Osteoblast (primary cell): ENCODE data around the gene SMG5. TPM values are rescaled to one million over a fixed set of nuclear protein-coding genes. Genes with fewer than 3 reads are reported as not detected.
A peak's percentile ranks its signal among the peaks of the same experiment; 100 is the strongest.

Experiments
- DNase-seq: peaks from one replicate; pipeline ENCODE4 v3.0.0; 2011; ENCODE audit warnings: low spot score, mixed read lengths; ENCODE audit not compliant: insufficient read length; ENCODE audit errors: missing footprints
- H2AFZ ChIP-seq: 2 replicates; pipeline ENCODE4 v1.6.0; 2011; ENCODE audit warnings: mild to moderate bottlenecking, low read length
- H3K27ac ChIP-seq: 2 replicates; pipeline ENCODE4 v1.5.1; 2011; ENCODE audit warnings: mild to moderate bottlenecking, low read depth, low read length, moderate library complexity
- H3K27me3 ChIP-seq: 2 replicates; pipeline ENCODE4 v1.6.0; 2012; ENCODE audit warnings: mild to moderate bottlenecking, control low read depth, inconsistent platforms, low read length, moderate library complexity; ENCODE audit not compliant: insufficient read depth
- H3K36me3 ChIP-seq: 2 replicates; pipeline ENCODE4 v1.5.1; 2011; ENCODE audit warnings: mild to moderate bottlenecking, low read length, control low read depth, moderate library complexity; ENCODE audit not compliant: insufficient read depth
- H3K4me1 ChIP-seq: 2 replicates; pipeline ENCODE4 v1.5.1; 2011; ENCODE audit warnings: mild to moderate bottlenecking, low read length, control low read depth, moderate library complexity; ENCODE audit not compliant: insufficient read depth
- H3K4me2 ChIP-seq: 2 replicates; pipeline ENCODE4 v1.6.0; 2011; ENCODE audit warnings: mild to moderate bottlenecking, low read length; ENCODE audit not compliant: insufficient read depth
- H3K4me3 ChIP-seq: fragments of 200-600 bp; sonication (generic); 3 replicates; pipeline ENCODE4 v1.5.1; 2012; ENCODE audit warnings: mild to moderate bottlenecking, low read length, inconsistent platforms; ENCODE audit not compliant: insufficient read depth
- H3K79me2 ChIP-seq: 2 replicates; pipeline ENCODE4 v1.6.0; 2012; ENCODE audit warnings: mild to moderate bottlenecking, low read length, control low read depth, inconsistent platforms; ENCODE audit not compliant: insufficient read depth
- H3K9me3 ChIP-seq: 2 replicates; pipeline ENCODE4 v1.5.1; 2011; ENCODE audit warnings: low read depth, low read length, control low read depth
- H4K20me1 ChIP-seq: 2 replicates; pipeline ENCODE4 v1.6.0; 2012; ENCODE audit warnings: mild to moderate bottlenecking, low read length, control low read depth; ENCODE audit not compliant: insufficient read depth
- total RNA-seq: library from RNA; depleted of rRNA; stranded (reverse); fragments of >200 nt; gene quantifications from 2 replicates; pipeline ENCODE4 v1.2.3, GENCODE V29; 2012
- TF ChIP-seq, protein P1 (sequence below): IDR thresholded peaks from 2 replicates; pipeline ENCODE4 v1.5.1; 2011; ENCODE audit warnings: mild to moderate bottlenecking, low read depth, low read length, moderate library complexity; ENCODE audit errors: extremely low read depth

Gene SMG5
- total RNA-seq, 1 donor: 50.7 TPM

DNA sequence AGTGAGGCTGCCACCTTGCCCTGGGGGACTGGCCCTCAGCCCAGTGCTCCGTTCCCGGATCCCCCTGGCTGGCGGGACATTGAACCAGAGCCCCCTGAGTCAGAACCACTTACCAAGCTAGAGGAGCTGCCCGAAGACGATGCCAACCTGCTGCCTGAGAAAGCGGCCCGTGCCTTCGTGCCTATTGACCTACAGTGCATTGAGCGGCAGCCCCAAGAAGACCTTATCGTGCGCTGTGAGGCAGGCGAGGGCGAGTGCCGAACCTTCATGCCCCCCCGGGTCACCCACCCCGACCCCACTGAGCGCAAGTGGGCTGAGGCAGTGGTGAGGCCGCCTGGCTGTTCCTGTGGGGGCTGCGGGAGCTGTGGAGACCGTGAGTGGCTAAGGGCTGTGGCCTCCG, 2.8 kb upstream of the SMG5 start:
- H3K36me3 ChIP-seq: peaks cover 11% of the 10 kb centered on the region
- peaks cover 23% of the 10 kb centered on the region for H3K79me2 ChIP-seq
- no peak overlapping the region for H2AFZ ChIP-seq
- no peaks in the 10 kb centered on the region for H3K9me3 ChIP-seq
- H3K27ac ChIP-seq: no peak overlapping the region
- H3K27me3 ChIP-seq: no peaks in the 10 kb centered on the region
- H4K20me1 ChIP-seq: peaks cover 17% of the 10 kb centered on the region
- DNase-seq: no peak
- H3K4me1 ChIP-seq: peaks cover 31% of the 10 kb centered on the region
- TF ChIP-seq, protein P1, sequence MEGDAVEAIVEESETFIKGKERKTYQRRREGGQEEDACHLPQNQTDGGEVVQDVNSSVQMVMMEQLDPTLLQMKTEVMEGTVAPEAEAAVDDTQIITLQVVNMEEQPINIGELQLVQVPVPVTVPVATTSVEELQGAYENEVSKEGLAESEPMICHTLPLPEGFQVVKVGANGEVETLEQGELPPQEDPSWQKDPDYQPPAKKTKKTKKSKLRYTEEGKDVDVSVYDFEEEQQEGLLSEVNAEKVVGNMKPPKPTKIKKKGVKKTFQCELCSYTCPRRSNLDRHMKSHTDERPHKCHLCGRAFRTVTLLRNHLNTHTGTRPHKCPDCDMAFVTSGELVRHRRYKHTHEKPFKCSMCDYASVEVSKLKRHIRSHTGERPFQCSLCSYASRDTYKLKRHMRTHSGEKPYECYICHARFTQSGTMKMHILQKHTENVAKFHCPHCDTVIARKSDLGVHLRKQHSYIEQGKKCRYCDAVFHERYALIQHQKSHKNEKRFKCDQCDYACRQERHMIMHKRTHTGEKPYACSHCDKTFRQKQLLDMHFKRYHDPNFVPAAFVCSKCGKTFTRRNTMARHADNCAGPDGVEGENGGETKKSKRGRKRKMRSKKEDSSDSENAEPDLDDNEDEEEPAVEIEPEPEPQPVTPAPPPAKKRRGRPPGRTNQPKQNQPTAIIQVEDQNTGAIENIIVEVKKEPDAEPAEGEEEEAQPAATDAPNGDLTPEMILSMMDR: no peak
- no peak overlapping the region for H3K4me2 ChIP-seq
- H3K4me3 ChIP-seq: no peak overlapping the region

- Histone ChIP-seq H3K27ac (peak overlapping the region; percentile 34), H2AFZ (no peak overlapping the region)
These were observed 2.1 kb upstream of the SMG5 start for GRCh38 chr1:156284757-156285156.

DNA sequence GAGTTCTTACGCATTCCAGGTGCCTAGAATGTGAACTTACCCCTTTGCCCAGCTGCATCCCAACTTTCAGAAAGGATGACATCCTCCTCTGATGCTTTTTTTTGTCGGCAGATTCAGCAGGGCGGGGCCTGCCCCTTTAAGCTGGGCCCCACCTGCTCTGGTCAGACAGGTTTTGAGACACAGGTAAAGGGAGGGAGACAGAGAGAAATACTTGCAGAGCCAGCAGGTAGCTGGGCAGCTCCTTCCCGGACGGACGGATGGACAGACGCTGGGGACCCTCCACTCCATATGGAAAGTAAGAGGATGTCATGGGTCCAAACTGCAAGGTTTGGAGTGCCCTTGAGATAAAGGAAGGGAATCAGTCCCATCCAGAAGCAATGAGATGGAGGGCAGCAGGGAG, 1.5 kb upstream of the SMG5 start, which contains the start of gene TMEM79:
TSS of gene TMEM79 (plus strand) at position 214 of the 400 bp plus-strand sequence. CDS start 902 bp downstream, outside the sequence.
- Histone ChIP-seq H3K9me3 (no peaks in the 10 kb centered on the region), H4K20me1 (peaks cover 30% of the 10 kb centered on the region), H3K36me3 (peaks cover 9% of the 10 kb centered on the region), H3K4me2 (peak within 1 kb of the TSS; percentile 99), H3K4me1 (peaks cover 31% of the 10 kb centered on the region), H2AFZ (peak within 1 kb of the TSS; percentile 91), H3K4me3 (peak within 1 kb of the TSS; percentile 82), H3K27ac (peak within 1 kb of the TSS; percentile 71), H3K27me3 (no peaks in the 10 kb centered on the region), H3K79me2 (peaks cover 36% of the 10 kb centered on the region)
- no peak for DNase-seq
- TF ChIP-seq, protein P1: no peak

More at GRCh38 chr1:156284757-156285156, 2.1 kb upstream of the SMG5 start:
- H3K4me3 ChIP-seq: no peak overlapping the region
- TF ChIP-seq, protein P1: no peak
- H3K27me3 ChIP-seq: no peaks in the 10 kb centered on the region
- no peak for DNase-seq
- H4K20me1 ChIP-seq: peaks cover 24% of the 10 kb centered on the region
- H3K9me3 ChIP-seq: no peaks in the 10 kb centered on the region
- H3K4me2 ChIP-seq: peak overlapping the region; percentile 3
- peaks cover 9% of the 10 kb centered on the region for H3K36me3 ChIP-seq
- peaks cover 31% of the 10 kb centered on the region for H3K4me1 ChIP-seq
- peaks cover 30% of the 10 kb centered on the region for H3K79me2 ChIP-seq

GRCh38 chr1:156283521-156283920, 896 bp upstream of the SMG5 start:
- peak overlapping the region; percentile 71 for H3K27ac ChIP-seq
- H3K4me2 ChIP-seq: peak overlapping the region; percentile 99
- peak overlapping the region; percentile 82 for H3K4me3 ChIP-seq
- H3K9me3 ChIP-seq: no peaks in the 10 kb centered on the region
- TF ChIP-seq, protein P1: no peak
- peak overlapping the region; percentile 91 for H2AFZ ChIP-seq
- peaks cover 31% of the 10 kb centered on the region for H3K4me1 ChIP-seq
- H4K20me1 ChIP-seq: peaks cover 34% of the 10 kb centered on the region
- H3K79me2 ChIP-seq: peaks cover 42% of the 10 kb centered on the region
- DNase-seq: no peak
- H3K36me3 ChIP-seq: peaks cover 10% of the 10 kb centered on the region
- H3K27me3 ChIP-seq: no peaks in the 10 kb centered on the region
